GM10266 (cell line): ENCODE results near the gene PHLDA3.
"Not testable (repeated sequence)": the region's sequence is repeated elsewhere in the genome, so short reads cannot be mapped to it uniquely, and the experiment has no call there.

ENCODE experiments used
- DNase-seq: peaks from one replicate; pipeline ENCODE4 v3.0.0; 2012; ENCODE audit errors: extremely low spot score
- TF ChIP-seq, protein P1 (sequence below): IDR thresholded peaks from 2 replicates; pipeline ENCODE4 v1.5.1; 2012; ENCODE audit warnings: mild to moderate bottlenecking, low read depth; ENCODE audit not compliant: control insufficient read depth, insufficient read depth; ENCODE audit errors: missing control alignments

PHLDA3 gene

DNA sequence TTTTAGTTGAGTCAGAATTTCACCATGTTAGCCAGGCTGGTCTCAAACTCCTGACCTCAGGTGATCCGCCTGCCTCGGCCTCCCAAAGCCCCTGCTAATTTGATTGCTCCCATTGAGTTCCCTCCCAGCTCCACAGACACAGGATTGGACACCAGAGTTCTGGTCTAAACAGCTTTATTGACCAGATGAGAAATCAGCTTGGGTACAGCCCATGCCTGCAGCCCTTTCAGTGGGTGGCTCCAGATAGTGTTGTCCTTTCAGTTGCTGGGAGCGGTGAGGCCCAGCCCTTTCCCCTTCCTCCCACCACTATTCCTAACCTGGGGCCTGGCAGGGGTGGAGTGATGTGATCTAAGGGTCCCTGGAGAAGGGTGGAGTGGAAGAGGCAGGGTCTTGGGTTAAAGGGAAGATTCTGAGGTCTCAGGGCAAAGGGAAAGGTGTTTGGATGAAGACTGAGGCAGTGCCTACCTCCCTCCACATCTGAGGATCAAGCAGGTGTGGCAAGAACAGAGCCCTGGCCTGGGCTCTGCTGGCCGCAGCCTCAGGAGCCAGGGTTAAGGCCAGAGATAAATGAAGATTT lies 14.5 kb upstream of the PHLDA3 start:
- DNase-seq: no peak
- TF ChIP-seq, protein P1, sequence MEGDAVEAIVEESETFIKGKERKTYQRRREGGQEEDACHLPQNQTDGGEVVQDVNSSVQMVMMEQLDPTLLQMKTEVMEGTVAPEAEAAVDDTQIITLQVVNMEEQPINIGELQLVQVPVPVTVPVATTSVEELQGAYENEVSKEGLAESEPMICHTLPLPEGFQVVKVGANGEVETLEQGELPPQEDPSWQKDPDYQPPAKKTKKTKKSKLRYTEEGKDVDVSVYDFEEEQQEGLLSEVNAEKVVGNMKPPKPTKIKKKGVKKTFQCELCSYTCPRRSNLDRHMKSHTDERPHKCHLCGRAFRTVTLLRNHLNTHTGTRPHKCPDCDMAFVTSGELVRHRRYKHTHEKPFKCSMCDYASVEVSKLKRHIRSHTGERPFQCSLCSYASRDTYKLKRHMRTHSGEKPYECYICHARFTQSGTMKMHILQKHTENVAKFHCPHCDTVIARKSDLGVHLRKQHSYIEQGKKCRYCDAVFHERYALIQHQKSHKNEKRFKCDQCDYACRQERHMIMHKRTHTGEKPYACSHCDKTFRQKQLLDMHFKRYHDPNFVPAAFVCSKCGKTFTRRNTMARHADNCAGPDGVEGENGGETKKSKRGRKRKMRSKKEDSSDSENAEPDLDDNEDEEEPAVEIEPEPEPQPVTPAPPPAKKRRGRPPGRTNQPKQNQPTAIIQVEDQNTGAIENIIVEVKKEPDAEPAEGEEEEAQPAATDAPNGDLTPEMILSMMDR: no peak

DNA sequence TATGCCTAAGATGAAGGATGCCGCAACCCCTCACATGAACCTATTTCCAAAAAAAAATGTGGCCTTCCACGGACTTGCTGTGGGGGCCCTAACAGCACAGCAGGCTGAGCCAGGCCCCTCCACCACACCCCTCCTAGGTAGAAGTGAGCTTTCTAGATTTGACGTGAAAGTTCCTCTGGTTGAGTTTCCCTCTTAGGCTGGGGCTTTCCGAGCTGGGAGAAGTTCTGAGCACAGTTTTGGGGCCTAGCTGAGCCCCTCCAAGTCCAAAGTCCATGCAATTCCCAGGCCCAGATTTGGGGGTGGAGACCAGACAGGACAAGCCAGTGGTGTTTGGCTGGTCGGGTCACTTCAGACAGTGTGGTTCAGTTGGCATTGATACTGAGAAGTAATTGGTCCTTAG lies 13.8 kb upstream of the PHLDA3 start:
- DNase-seq: peak; percentile 59
- TF ChIP-seq, protein P1: no peak

DNA sequence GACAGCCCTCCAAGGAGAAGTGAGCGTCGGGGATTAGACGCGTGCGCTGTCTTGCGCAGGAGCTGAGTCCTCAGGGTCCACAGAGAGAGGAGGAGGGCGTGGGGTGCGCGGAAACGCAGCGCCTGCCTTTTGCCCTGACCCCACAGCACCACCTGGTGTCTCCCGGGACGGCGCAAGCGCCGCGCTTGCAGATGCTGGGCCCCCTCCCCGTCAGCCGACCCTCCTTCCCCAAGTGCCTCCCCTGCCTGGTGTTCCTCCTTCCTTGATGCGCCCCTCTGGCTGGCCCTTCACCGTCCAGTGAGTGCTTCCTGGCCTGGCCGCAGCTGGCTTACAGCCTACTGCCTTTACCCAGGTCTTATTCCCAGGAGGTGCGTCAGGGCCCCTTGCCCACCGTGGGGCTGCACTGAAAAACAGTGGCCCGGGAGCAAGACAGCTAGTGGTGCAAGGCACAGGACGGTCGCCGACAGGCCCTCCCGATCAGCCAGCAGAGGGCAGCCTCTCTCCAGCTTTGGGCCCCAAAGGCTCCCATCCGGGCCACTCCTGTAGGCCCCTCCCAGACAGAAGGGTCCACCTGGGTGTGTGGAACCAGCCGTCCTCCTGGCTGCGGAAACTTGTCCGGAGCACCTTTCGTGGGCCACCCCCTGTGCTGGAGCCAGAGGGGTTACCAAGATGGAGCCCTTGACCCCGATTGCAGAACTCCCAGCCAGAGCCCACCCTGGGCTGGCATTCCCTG lies 12.9 kb upstream of the PHLDA3 start:
- TF ChIP-seq, protein P1: peak; percentile 87
- peak; percentile 90 for DNase-seq

DNA sequence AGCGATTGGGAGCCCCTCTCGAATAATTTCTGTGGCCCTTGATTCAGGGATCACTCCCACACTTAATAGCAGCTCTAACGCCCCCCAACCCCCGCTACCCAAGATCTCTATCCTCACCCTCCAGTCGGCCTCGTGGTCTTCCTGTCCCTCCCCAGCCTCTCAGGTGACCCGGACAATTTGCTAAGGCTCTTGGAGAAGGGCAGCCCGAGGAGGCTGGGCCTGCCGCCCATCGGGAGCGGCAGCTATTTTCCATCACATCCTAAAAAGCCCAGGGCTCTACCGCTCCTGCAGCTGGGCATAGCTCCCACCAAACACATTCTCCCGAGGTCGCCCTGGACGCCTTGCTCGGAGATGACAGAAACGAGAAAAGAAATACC lies 12.0 kb upstream of the PHLDA3 start:
- DNase-seq: no peak
- TF ChIP-seq, protein P1: no peak

DNA sequence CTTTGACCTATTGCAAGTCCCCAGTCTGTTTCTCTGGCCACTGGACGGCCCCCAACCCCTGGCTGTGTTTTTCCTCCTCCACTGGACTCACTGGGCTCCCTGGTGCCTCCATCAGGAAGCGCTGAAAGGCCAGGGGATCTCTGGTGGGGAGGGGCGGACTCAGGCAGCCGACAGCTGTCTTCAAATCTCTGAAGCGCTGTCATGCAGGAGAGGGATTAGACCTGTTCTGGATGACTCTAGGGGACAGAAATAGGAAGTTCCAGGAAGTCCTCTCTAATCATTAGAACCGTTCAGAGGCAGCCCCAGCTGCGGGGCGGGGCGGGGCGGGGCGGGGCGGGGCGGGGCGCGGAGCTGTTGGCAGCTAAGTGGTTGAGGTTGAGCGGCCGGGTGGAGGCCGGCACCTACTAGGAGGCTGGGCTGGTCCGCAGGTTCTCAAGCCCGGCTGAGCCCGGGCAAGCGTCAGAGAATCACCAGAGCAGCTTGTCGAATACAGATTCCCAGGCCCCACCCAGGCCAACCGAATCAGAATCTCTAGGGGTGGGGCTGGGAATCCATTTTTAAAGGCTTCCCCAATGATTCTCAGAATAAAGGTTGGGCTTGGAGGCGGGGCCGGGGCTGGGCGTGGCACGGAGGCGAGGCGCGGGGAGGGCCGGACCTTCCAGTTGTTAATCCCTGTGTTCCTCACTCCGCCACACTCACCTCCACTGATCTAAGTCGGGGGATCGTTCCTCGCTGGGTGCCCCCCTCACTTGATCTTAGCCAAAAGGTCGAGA lies 11.4 kb upstream of the PHLDA3 start:
- peak; percentile 81 for DNase-seq
- TF ChIP-seq, protein P1: no peak

DNA sequence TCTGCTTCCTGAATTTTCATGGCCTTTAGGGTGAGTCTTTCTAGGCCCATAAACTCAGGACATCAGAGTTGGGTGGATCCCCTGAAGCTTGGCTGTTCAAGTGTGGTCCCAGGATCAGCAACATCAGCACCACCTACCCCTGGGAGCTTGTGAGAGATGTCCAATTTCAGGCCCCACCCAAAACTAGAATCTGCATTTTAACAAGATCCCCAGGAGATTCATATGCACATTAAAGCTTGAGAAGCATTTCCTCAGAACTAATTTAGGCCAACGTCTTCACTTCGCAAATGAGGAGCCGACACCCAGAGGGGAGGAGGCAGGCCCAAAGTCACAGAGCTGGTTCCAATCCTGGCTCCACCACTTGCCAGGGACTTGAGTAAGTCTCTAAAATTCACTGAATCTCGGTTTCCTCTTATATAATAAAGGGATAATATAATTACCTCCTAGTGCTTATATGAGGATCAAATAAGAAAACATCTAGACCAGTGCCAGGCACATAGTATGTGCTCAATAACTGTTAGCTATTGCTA lies 10.3 kb upstream of the PHLDA3 start:
- no peak for DNase-seq
- TF ChIP-seq, protein P1: no peak

DNA sequence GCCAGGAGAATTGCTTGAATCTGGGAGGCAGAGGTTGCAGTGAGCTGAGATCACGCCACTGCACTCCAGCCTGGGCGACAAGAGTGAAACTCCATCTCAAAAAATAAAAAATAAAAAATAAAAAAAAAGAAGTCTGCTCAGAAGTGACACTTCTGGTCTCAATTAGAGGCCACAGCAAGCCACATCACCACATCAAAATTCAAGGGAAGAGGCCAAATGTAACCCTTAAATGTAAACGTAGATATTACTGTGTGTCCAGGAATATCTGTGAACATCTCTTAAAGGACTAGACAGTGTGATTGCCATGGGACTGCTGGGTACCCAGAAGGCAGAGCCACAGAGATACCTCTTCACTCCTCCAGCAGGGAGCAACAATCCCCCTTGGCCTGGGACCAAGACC lies 9.7 kb upstream of the PHLDA3 start:
- not testable (repeated sequence) for DNase-seq
